ENCODE results near the gene BAHD1.

Gene BAHD1

DNA sequence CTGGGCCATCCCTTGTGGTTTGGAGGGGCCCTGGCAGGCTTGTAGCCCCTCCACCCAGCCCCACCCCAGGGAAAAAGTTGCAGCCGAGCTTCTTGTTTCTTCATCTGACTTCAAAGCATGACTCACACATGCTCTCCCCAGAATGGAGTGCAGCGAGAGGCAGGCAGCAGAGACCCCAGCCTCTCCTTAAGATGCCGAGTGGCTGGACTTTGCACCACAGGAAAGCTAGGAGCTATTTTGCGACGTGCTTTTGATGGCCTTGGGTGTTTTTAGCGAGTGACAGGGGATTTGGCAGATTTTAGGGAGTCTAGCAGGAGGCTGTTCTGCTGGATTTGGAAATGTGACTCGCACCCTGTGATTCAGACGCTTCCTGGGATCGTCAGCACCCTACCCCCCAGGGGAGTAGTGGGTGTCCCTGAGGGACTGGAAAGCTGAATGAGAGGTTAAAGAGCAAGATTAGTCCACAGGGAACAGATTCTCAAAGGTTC is 14.2 kb downstream of the BAHD1 start:
- Histone ChIP-seq H3K27ac (no peak overlapping the region), H3K27me3 (ENCODE audit: insufficient read depth, low read depth) (no peaks in the 10 kb centered on the region), H3K79me2 (ENCODE audit: insufficient read depth, low read depth) (peaks cover 26% of the 10 kb centered on the region), H3K36me3 (ENCODE audit: insufficient read depth) (no peaks in the 10 kb centered on the region), H2AFZ (ENCODE audit: low read depth) (no peak overlapping the region), H3K4me2 (no peak overlapping the region), H3K4me1 (ENCODE audit: low read depth, poor library complexity, severe bottlenecking) (peaks cover 32% of the 10 kb centered on the region), H4K20me1 (ENCODE audit: insufficient read depth) (peaks cover 9% of the 10 kb centered on the region; the same call in 1 of the 2 replicates), H3K9ac (no peak overlapping the region), H3K4me3 (IDR thresholded peaks at IDR 0.05; ENCODE audit: insufficient read depth, low read depth, low read length) (no peak overlapping the region)
- TF ChIP-seq, protein P1, sequence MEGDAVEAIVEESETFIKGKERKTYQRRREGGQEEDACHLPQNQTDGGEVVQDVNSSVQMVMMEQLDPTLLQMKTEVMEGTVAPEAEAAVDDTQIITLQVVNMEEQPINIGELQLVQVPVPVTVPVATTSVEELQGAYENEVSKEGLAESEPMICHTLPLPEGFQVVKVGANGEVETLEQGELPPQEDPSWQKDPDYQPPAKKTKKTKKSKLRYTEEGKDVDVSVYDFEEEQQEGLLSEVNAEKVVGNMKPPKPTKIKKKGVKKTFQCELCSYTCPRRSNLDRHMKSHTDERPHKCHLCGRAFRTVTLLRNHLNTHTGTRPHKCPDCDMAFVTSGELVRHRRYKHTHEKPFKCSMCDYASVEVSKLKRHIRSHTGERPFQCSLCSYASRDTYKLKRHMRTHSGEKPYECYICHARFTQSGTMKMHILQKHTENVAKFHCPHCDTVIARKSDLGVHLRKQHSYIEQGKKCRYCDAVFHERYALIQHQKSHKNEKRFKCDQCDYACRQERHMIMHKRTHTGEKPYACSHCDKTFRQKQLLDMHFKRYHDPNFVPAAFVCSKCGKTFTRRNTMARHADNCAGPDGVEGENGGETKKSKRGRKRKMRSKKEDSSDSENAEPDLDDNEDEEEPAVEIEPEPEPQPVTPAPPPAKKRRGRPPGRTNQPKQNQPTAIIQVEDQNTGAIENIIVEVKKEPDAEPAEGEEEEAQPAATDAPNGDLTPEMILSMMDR (conservative IDR thresholded peaks at IDR 0.05; ENCODE audit: low read depth, low read length), result no peak

DNA sequence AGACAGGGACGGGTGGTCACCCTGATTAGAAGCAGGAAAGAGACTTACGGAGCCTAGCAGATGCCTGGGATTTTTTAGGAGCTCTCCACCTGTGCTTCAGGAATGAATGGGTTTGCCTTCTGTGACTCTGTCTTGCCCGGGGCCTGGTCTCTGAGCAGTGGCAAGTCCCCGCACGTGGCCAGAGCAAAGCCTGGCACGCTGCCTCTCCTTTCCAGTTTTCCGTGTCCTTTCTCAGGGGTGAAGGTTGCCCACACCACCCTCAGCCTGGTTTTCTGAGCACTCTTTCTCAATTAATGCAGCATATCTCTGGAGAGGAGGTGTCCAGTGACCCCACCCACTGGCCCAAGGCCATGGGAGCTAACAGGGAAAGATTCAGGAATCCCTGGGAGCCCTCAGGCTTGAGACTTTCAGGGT is 15.6 kb downstream of the BAHD1 start:
- H3K4me1 ChIP-seq (ENCODE audit: low read depth, poor library complexity, severe bottlenecking), result peaks cover 32% of the 10 kb centered on the region
- peaks cover 9% of the 10 kb centered on the region; the same call in 1 of the 2 replicates for H4K20me1 ChIP-seq (ENCODE audit: insufficient read depth)
- H3K27me3 ChIP-seq (ENCODE audit: insufficient read depth, low read depth), result no peaks in the 10 kb centered on the region
- H2AFZ ChIP-seq (ENCODE audit: low read depth), result no peak overlapping the region
- H3K4me3 ChIP-seq (IDR thresholded peaks at IDR 0.05; ENCODE audit: insufficient read depth, low read depth, low read length), result no peak overlapping the region
- H3K4me2 ChIP-seq, result no peak overlapping the region
- TF ChIP-seq, protein P1 (conservative IDR thresholded peaks at IDR 0.05; ENCODE audit: low read depth, low read length), result no peak
- H3K79me2 ChIP-seq (ENCODE audit: insufficient read depth, low read depth), result peaks cover 20% of the 10 kb centered on the region; the same call in 1 of the 2 replicates
- H3K36me3 ChIP-seq (ENCODE audit: insufficient read depth), result no peaks in the 10 kb centered on the region
- no peak overlapping the region for H3K27ac ChIP-seq
- H3K9ac ChIP-seq, result no peak overlapping the region

DNA sequence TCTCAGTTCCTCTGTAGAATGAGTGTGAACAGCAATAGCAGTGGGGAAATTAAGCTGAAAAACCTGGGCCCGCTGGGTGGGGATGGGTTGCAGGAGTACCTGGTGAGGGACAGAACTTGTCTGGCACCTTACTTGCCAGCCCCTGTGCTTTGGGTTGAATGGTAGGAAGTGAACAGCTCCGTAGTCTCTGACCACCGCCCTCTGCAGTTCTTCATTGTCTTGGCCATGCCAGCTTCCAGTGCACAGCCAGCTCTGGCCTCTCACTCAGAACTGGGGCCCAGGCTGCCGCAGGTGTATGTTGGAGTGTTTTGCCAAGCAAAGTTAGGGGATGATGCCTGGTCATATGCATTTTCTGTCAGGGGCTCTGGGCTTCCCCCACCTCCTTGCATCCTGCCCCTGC is 16.0 kb downstream of the BAHD1 start:
- H3K4me2 ChIP-seq, result no peak overlapping the region
- no peak overlapping the region for H3K27ac ChIP-seq
- H3K4me1 ChIP-seq (ENCODE audit: low read depth, poor library complexity, severe bottlenecking), result peaks cover 27% of the 10 kb centered on the region
- H3K9ac ChIP-seq, result no peak overlapping the region
- TF ChIP-seq, protein P1 (conservative IDR thresholded peaks at IDR 0.05; ENCODE audit: low read depth, low read length), result no peak
- H4K20me1 ChIP-seq (ENCODE audit: insufficient read depth), result peaks cover 9% of the 10 kb centered on the region; the same call in 1 of the 2 replicates
- peaks cover 17% of the 10 kb centered on the region; the same call in 1 of the 2 replicates for H3K79me2 ChIP-seq (ENCODE audit: insufficient read depth, low read depth)
- no peak overlapping the region for H3K4me3 ChIP-seq (IDR thresholded peaks at IDR 0.05; ENCODE audit: insufficient read depth, low read depth, low read length)
- H2AFZ ChIP-seq (ENCODE audit: low read depth), result no peak overlapping the region
- H3K27me3 ChIP-seq (ENCODE audit: insufficient read depth, low read depth), result no peaks in the 10 kb centered on the region
- H3K36me3 ChIP-seq (ENCODE audit: insufficient read depth), result no peaks in the 10 kb centered on the region

DNA sequence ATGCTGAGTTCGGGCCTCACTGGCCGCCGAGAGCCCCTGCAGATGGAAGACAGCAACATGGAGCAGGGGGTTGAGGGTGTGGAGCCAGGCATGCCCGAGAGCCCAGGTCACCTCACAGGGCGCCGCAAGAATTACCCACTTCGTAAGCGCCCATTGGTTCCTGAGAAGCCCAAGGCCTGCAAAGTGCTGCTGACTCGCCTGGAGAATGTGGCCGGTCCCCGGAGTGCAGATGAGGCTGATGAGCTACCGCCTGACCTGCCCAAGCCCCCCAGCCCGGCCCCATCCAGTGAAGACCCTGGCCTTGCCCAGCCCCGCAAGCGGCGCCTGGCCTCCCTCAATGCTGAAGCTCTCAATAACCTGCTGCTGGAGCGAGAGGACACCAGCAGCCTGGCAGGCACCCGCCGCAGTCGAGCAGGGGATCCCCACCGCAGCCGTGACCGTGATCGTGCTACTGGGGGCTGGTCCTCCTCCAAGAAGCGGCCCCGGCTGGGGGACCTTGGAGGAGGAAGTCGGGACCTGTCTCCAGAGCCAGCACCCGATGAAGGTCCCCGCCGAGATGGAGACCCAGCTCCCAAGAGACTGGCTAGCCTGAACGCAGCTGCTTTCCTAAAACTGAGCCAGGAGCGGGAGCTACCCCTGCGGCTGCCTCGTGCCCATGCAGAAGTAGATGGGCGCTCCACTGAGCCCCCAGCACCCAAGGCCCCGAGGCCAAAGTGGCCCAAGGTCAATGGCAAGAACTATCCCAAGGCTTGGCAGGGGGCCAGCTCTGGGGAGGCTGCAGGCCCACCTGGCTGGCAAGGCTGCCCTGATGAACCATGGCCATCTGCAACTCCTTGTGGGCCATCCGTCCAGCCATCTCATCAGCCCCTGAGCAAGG is 18.0 kb downstream of the BAHD1 start:
- TF ChIP-seq, protein P1 (conservative IDR thresholded peaks at IDR 0.05; ENCODE audit: low read depth, low read length), result no peak
- Histone ChIP-seq H3K79me2 (ENCODE audit: insufficient read depth, low read depth) (peaks cover 13% of the 10 kb centered on the region; the same call in 1 of the 2 replicates), H2AFZ (ENCODE audit: low read depth) (no peak overlapping the region), H3K4me1 (ENCODE audit: low read depth, poor library complexity, severe bottlenecking) (peaks cover 17% of the 10 kb centered on the region), H3K36me3 (ENCODE audit: insufficient read depth) (no peaks in the 10 kb centered on the region), H4K20me1 (ENCODE audit: insufficient read depth) (0 out of 2 replicates have a peak, but pooled peaks cover 5% of the 10 kb centered on the region), H3K27me3 (ENCODE audit: insufficient read depth, low read depth) (no peaks in the 10 kb centered on the region), H3K9ac (no peak overlapping the region), H3K4me2 (no peak overlapping the region), H3K27ac (no peak overlapping the region), H3K4me3 (IDR thresholded peaks at IDR 0.05; ENCODE audit: insufficient read depth, low read depth, low read length) (no peak overlapping the region)
